IMR-90 (cell line): ENCODE measurements around the gene CLEC16A. TPM values are rescaled to one million over a fixed set of nuclear protein-coding genes. Genes with fewer than 3 reads are reported as not detected.

Experiments
- ATAC-seq: fragments of 200-7000 bp; cut with Tn5 transposase; 2 replicates; pipeline ENCODE4 v1.9.1; 2020; ENCODE audit warnings: low read depth, mild to moderate bottlenecking, moderate library complexity
- BruUV-seq: library from RNA; stranded (reverse); fragments of 400-500 nt; replicated peaks from 2 replicates; lab custom pipeline; 2021; lab: Mats Ljungman, UMichigan
- CTCF ChIA-PET: fragments of 300-600 bp; formaldehyde crosslinking; extraction: SDS; loops from one replicate; lab custom pipeline; 2021; ENCODE audit warnings: antibody characterized with exemption; lab: Yijun Ruan, JAX
- POLR2A ChIA-PET: fragments of 300-600 bp; sonication (Branson Sonifier 250); formaldehyde crosslinking; loops from one replicate; lab custom pipeline; 2022; ENCODE audit warnings: antibody characterized with exemption; ENCODE audit not compliant: unreplicated experiment; lab: Charles Lee
- DNase-seq: peaks from one replicate; pipeline ENCODE4 v3.0.0; 2013
- H2AFZ ChIP-seq: replicated peaks from 2 replicates; pipeline ENCODE3; 2013; ENCODE audit warnings: low read length, mild to moderate bottlenecking; ENCODE audit not compliant: poor library complexity
- H2AK5ac ChIP-seq: 2 replicates; pipeline ENCODE4 v1.6.1; 2013; ENCODE audit warnings: low read depth, low read length, inconsistent platforms
- H2AK9ac ChIP-seq: replicated peaks from 2 replicates; pipeline ENCODE3; 2013; ENCODE audit warnings: mild to moderate bottlenecking, low read depth, low read length, moderate library complexity; ENCODE audit not compliant: poor library complexity
- H2BK120ac ChIP-seq: 2 replicates; pipeline ENCODE4 v1.6.1; 2013; ENCODE audit warnings: low read depth, low read length, inconsistent platforms
- H2BK15ac ChIP-seq: 3 replicates; pipeline ENCODE4 v1.6.1; 2013; ENCODE audit warnings: low read depth, low read length, inconsistent platforms
- H2BK20ac ChIP-seq: 2 replicates; pipeline ENCODE4 v1.6.1; 2013; ENCODE audit warnings: low read depth, mild to moderate bottlenecking, inconsistent platforms, low read length, moderate library complexity
- H2BK5ac ChIP-seq: 2 replicates; pipeline ENCODE4 v1.6.1; 2013; ENCODE audit warnings: mild to moderate bottlenecking, low read depth, low read length, inconsistent platforms; ENCODE audit not compliant: poor library complexity, severe bottlenecking
- H3K14ac ChIP-seq: replicated peaks from 2 replicates; pipeline ENCODE4 v1.6.1; 2013; ENCODE audit warnings: low read depth, low read length, inconsistent platforms
- H3K18ac ChIP-seq: 2 replicates; pipeline ENCODE4 v1.6.1; 2013; ENCODE audit warnings: low read depth, low read length, control low read depth
- H3K23ac ChIP-seq: 2 replicates; pipeline ENCODE4 v1.6.1; 2013; ENCODE audit warnings: low read depth, low read length, inconsistent platforms
- H3K27ac ChIP-seq: 2 replicates; pipeline ENCODE4 v1.5.1; 2013; ENCODE audit warnings: mild to moderate bottlenecking, control low read depth, low read length; ENCODE audit not compliant: insufficient read depth
- H3K27me3 ChIP-seq: 2 replicates; pipeline ENCODE4 v1.6.1; 2013; ENCODE audit warnings: low read length; ENCODE audit not compliant: control insufficient read depth, insufficient read depth
- H3K36me3 ChIP-seq: 2 replicates; pipeline ENCODE4 v1.6.1; 2013; ENCODE audit warnings: low read length, mixed read lengths; ENCODE audit not compliant: control insufficient read depth, insufficient read depth
- H3K4ac ChIP-seq: 2 replicates; pipeline ENCODE4 v1.6.1; 2013; ENCODE audit warnings: low read depth, low read length, inconsistent platforms
- H3K4me1 ChIP-seq: 2 replicates; pipeline ENCODE4 v1.6.1; 2013; ENCODE audit warnings: low read length, mixed read lengths; ENCODE audit not compliant: control insufficient read depth, insufficient read depth
- H3K4me2 ChIP-seq: 2 replicates; pipeline ENCODE4 v1.6.1; 2013; ENCODE audit warnings: low read depth, mild to moderate bottlenecking, control low read depth, low read length, moderate library complexity
- H3K4me3 ChIP-seq: 2 replicates; pipeline ENCODE4 v1.5.1; 2013; ENCODE audit warnings: low read depth, mild to moderate bottlenecking, control low read depth, low read length, moderate library complexity; ENCODE audit not compliant: insufficient read depth
- H3K56ac ChIP-seq: 2 replicates; pipeline ENCODE4 v1.6.1; 2013; ENCODE audit warnings: low read length, inconsistent platforms; ENCODE audit not compliant: insufficient read depth; ENCODE audit errors: extremely low read depth
- H3K79me1 ChIP-seq, 2 experiments: 2 replicates each; pipeline ENCODE4 v1.6.1; 2013; ENCODE audit warnings: low read length in 2 of 2, inconsistent platforms in 1 of 2, low read depth in 1 of 2
- H3K9ac ChIP-seq: 2 replicates; pipeline ENCODE4 v1.6.1; 2013; ENCODE audit warnings: low read depth, low read length, control low read depth
- H3K9me1 ChIP-seq: 2 replicates; pipeline ENCODE4 v1.6.1; 2013; ENCODE audit warnings: low read length, inconsistent platforms; ENCODE audit not compliant: insufficient read depth
- H3K9me3 ChIP-seq: 2 replicates; pipeline ENCODE4 v1.6.1; 2013; ENCODE audit warnings: low read length; ENCODE audit not compliant: control insufficient read depth, insufficient read depth
- H4K20me1 ChIP-seq: 2 replicates; pipeline ENCODE4 v1.6.1; 2013; ENCODE audit warnings: low read length, inconsistent platforms; ENCODE audit not compliant: insufficient read depth
- H4K5ac ChIP-seq: 2 replicates; pipeline ENCODE4 v1.6.1; 2013; ENCODE audit warnings: mild to moderate bottlenecking, low read depth, low read length, control low read depth
- H4K8ac ChIP-seq, 2 experiments: 2 replicates each; pipeline ENCODE4 v1.6.1; 2013; ENCODE audit warnings: low read depth in 2 of 2, low read length in 2 of 2, control low read depth in 1 of 2, inconsistent platforms in 1 of 2
- H4K91ac ChIP-seq: 2 replicates; pipeline ENCODE4 v1.6.1; 2013; ENCODE audit warnings: low read depth, low read length, inconsistent platforms; ENCODE audit not compliant: insufficient read depth
- BHLHE40 ChIP-seq: fragments of 150-350 bp; IDR thresholded peaks from 2 replicates; pipeline ENCODE4 v1.6.1; 2016; ENCODE audit warnings: mild to moderate bottlenecking, low read depth, low read length
- CEBPB ChIP-seq: IDR thresholded peaks from 2 replicates; pipeline ENCODE4 v1.6.1; 2012; ENCODE audit warnings: low read depth, low read length, improper control_type of control experiment
- CHD1 ChIP-seq: IDR thresholded peaks from 2 replicates; pipeline ENCODE4 v1.6.1; 2012; ENCODE audit warnings: low read depth, low read length, improper control_type of control experiment
- FOS ChIP-seq: fragments of 150-350 bp; IDR thresholded peaks from 2 replicates; pipeline ENCODE4 v1.6.1; 2016; ENCODE audit warnings: low read depth, low read length
- MAZ ChIP-seq: IDR thresholded peaks from 2 replicates; pipeline ENCODE4 v1.6.1; 2012; ENCODE audit warnings: low read depth, mild to moderate bottlenecking, low read length, improper control_type of control experiment, moderate library complexity, borderline replicate concordance
- MXI1 ChIP-seq: IDR thresholded peaks from 2 replicates; pipeline ENCODE4 v1.6.1; 2012; ENCODE audit warnings: low read depth, mild to moderate bottlenecking, low read length, moderate library complexity, borderline replicate concordance
- NFE2L2 ChIP-seq: fragments of 150-350 bp; IDR thresholded peaks from 2 replicates; pipeline ENCODE4 v1.6.1; 2016; ENCODE audit warnings: low read depth, mild to moderate bottlenecking, low read length
- POLR2A ChIP-seq: IDR thresholded peaks from 2 replicates; pipeline ENCODE4 v1.6.1; 2012; ENCODE audit warnings: mild to moderate bottlenecking, low read depth, low read length
- RCOR1 ChIP-seq: IDR thresholded peaks from 2 replicates; pipeline ENCODE4 v1.6.1; 2012; ENCODE audit warnings: mild to moderate bottlenecking, low read length, improper control_type of control experiment; ENCODE audit not compliant: insufficient replicate concordance
- RFX5 ChIP-seq: IDR thresholded peaks from 2 replicates; pipeline ENCODE4 v1.8.0; 2012; ENCODE audit warnings: low read depth, mild to moderate bottlenecking, low read length, moderate library complexity
- SMC3 ChIP-seq: fragments of 150-350 bp; IDR thresholded peaks from 2 replicates; pipeline ENCODE4 v1.6.1; 2016; ENCODE audit warnings: low read depth, mild to moderate bottlenecking, antibody characterized with exemption, low read length, moderate library complexity
- WGBS, 2 experiments: methylation state at CpG; one replicate each; pipeline versions ENCODE4 v1.1.5 to v1.1.7; 2013; ENCODE audit warnings: missing lambda C conversion rate in 2 of 2; ENCODE audit not compliant: insufficient read length in 1 of 2; ENCODE audit errors: extremely low coverage in 2 of 2; 5-methylcytosine and 5-hydroxymethylcytosine counted together
- dilution Hi-C: fragments of 300-500 bp; cut with HindIII; formaldehyde crosslinking; loops from one replicate; pipeline ENCODE4 v1.14.3; 2018; ENCODE audit warnings: low sequenced_read_pairs; ENCODE audit not compliant: unreplicated experiment
- in situ Hi-C: fragments of 300-500 bp; cut with MboI; formaldehyde crosslinking; loops from 3 replicates; pipeline ENCODE4 v1.14.3; 2019; ENCODE audit warnings: low sequenced_read_pairs, inconsistent platforms, mixed read lengths
- intact Hi-C: fragments of 100-400 bp; cut with micrococcal nuclease; formaldehyde crosslinking; loops from 2 replicates; pipeline ENCODE4 v1.10.0; 2022
- polyA plus RNA-seq, 3 experiments: library from polyadenylated mRNA; depleted of rRNA; stranded (reverse); fragments of >200 nt; gene quantifications; 2 replicates each; pipeline ENCODE4 v1.2.3, GENCODE V29; 2012; ENCODE audit warnings: low replicate concordance in 1 of 3
- total RNA-seq: library from RNA; depleted of rRNA; stranded (reverse); fragments of >200 nt; gene quantifications from 2 replicates; pipeline ENCODE4 v1.2.3, GENCODE V29; 2012
- TF ChIP-seq, protein P1 (sequence below): fragments of 150-350 bp; IDR thresholded peaks from 2 replicates; pipeline ENCODE4 v1.6.1; 2017; ENCODE audit warnings: mild to moderate bottlenecking, antibody characterized with exemption, low read length, low read depth
- TF ChIP-seq, protein P2 (sequence below): fragments of 150-350 bp; IDR thresholded peaks from 2 replicates; pipeline ENCODE4 v1.6.1; 2016; ENCODE audit warnings: low read depth, mild to moderate bottlenecking, low read length, moderate library complexity, borderline replicate concordance
- TF ChIP-seq, protein P3 (sequence below): conservative IDR thresholded peaks from 2 replicates; pipeline ENCODE4 v1.5.1; 2012; ENCODE audit warnings: mild to moderate bottlenecking, low read depth, low read length, improper control_type of control experiment

The CLEC16A gene
- total and polyA plus RNA-seq, 2 of the 4 experiments (the other 2 are of a cell fraction): 15.9 to 16.5 TPM

DNA sequence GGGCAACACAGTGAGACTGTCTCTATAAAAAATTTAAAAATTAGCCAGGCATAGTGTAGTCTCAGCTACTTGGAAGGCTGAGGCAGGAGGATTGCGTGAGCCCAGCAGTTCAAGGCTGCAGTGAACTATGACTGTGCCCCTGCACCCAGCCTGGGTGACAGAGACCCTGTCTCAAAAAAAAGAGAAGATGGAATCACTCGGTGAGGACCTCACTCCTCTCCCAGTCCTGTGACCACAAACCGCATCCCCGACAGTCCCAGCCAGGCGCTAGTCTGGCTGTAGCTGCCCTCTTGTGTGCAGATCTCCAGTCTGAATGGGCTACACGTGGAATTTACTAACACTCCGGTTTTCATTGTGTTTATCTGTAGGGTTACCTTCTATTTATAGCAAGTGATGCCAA, 13.2 kb upstream of the CLEC16A start:
- H2AK5ac ChIP-seq: no peak overlapping the region
- no peak overlapping the region for H3K4me3 ChIP-seq
- H3K56ac ChIP-seq: no peak overlapping the region
- H3K14ac ChIP-seq: no peak overlapping the region
- ATAC-seq: no peak
- H2BK20ac ChIP-seq: no peak overlapping the region
- dilution Hi-C loops (no loop called here), in situ Hi-C loops (loop anchor here (25.0 kb wide), 1 partner anchor 1819 kb away; no protein-coding TSS in a partner anchor), intact Hi-C loops (no loop called here)
- H3K27me3 ChIP-seq: no peaks in the 10 kb centered on the region
- H3K9ac ChIP-seq: no peak overlapping the region
- H3K9me3 ChIP-seq: no peaks in the 10 kb centered on the region
- no peak overlapping the region for H2AFZ ChIP-seq
- H3K23ac ChIP-seq: no peak overlapping the region
- peaks cover 16% of the 10 kb centered on the region for H3K9me1 ChIP-seq
- no peak overlapping the region for H2BK120ac ChIP-seq
- H3K4me2 ChIP-seq: no peak overlapping the region
- H4K8ac ChIP-seq: no peak overlapping the region
- DNase-seq: no peak
- TF ChIP-seq, protein P1, sequence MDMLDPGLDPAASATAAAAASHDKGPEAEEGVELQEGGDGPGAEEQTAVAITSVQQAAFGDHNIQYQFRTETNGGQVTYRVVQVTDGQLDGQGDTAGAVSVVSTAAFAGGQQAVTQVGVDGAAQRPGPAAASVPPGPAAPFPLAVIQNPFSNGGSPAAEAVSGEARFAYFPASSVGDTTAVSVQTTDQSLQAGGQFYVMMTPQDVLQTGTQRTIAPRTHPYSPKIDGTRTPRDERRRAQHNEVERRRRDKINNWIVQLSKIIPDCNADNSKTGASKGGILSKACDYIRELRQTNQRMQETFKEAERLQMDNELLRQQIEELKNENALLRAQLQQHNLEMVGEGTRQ: no peak
- TF ChIP-seq RFX5 (no peak), FOS (no peak), CHD1 (no peak), CEBPB (no peak), BHLHE40 (no peak), MAZ (no peak), RCOR1 (no peak), MXI1 (no peak), POLR2A (no peak), NFE2L2 (no peak), SMC3 (no peak)
- TF ChIP-seq, protein P2, sequence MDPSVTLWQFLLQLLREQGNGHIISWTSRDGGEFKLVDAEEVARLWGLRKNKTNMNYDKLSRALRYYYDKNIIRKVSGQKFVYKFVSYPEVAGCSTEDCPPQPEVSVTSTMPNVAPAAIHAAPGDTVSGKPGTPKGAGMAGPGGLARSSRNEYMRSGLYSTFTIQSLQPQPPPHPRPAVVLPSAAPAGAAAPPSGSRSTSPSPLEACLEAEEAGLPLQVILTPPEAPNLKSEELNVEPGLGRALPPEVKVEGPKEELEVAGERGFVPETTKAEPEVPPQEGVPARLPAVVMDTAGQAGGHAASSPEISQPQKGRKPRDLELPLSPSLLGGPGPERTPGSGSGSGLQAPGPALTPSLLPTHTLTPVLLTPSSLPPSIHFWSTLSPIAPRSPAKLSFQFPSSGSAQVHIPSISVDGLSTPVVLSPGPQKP: no peak
- TF ChIP-seq, protein P3, sequence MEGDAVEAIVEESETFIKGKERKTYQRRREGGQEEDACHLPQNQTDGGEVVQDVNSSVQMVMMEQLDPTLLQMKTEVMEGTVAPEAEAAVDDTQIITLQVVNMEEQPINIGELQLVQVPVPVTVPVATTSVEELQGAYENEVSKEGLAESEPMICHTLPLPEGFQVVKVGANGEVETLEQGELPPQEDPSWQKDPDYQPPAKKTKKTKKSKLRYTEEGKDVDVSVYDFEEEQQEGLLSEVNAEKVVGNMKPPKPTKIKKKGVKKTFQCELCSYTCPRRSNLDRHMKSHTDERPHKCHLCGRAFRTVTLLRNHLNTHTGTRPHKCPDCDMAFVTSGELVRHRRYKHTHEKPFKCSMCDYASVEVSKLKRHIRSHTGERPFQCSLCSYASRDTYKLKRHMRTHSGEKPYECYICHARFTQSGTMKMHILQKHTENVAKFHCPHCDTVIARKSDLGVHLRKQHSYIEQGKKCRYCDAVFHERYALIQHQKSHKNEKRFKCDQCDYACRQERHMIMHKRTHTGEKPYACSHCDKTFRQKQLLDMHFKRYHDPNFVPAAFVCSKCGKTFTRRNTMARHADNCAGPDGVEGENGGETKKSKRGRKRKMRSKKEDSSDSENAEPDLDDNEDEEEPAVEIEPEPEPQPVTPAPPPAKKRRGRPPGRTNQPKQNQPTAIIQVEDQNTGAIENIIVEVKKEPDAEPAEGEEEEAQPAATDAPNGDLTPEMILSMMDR: no peak
- no peak overlapping the region for H2BK15ac ChIP-seq
- no peak overlapping the region for H4K5ac ChIP-seq
- H3K36me3 ChIP-seq: peaks cover 40% of the 10 kb centered on the region
- no peak overlapping the region for H3K4ac ChIP-seq
- WGBS, 2 experiments: 100% methylated on average over 1 of the region's 7 CpGs; no CpG with 5 or more reads in 1 of the 2 experiments
- BruUV-seq: no TSS peak
- H4K20me1 ChIP-seq: peaks cover 59% of the 10 kb centered on the region
- H2AK9ac ChIP-seq: no peak overlapping the region
- H3K79me1 ChIP-seq: peaks cover 28 to 58% of the 10 kb centered on the region in 2 experiments
- ChIA-PET CTCF (no interaction called here), POLR2A (no interaction called here)
- no peak overlapping the region for H2BK5ac ChIP-seq
- no peak overlapping the region for H3K18ac ChIP-seq
- no peak overlapping the region for H4K91ac ChIP-seq
- no peak overlapping the region for H3K27ac ChIP-seq
- H3K4me1 ChIP-seq: peaks cover 4% of the 10 kb centered on the region; the same call in 1 of the 2 replicates
